SHP77 (cell line): ENCODE results near the gene KNCN.

Experiments used
- DNase-seq, 2 experiments: peaks; one replicate each; lab custom pipeline; 2025; lab: John Stamatoyannopoulos, UW

KNCN gene

GRCh38 chr1:46523496-46524353 is 27.7 kb downstream of the KNCN start:
- DNase-seq: no peak

- DNase-seq: no peak
Observed at GRCh38 chr1:46522969-46523320, 28.5 kb downstream of the KNCN start.

GRCh38 chr1:46522184-46522968 is 29.1 kb downstream of the KNCN start:
- no peak for DNase-seq

- no peak for DNase-seq
Observed at GRCh38 chr1:46521414-46521813, 30.0 kb downstream of the KNCN start.

- no peak for DNase-seq
Observed at GRCh38 chr1:46520063-46520911, 31.2 kb downstream of the KNCN start.

- no peak for DNase-seq
Observed at GRCh38 chr1:46519209-46519608, 32.2 kb downstream of the KNCN start.

- DNase-seq: no peak
Observed at GRCh38 chr1:46517932-46518498, 33.4 kb downstream of the KNCN start.

- DNase-seq: no peak
Observed at GRCh38 chr1:46517010-46517600, 34.3 kb downstream of the KNCN start.

- no peak for DNase-seq
Observed at GRCh38 chr1:46516200-46516950, 35.1 kb downstream of the KNCN start.

- DNase-seq: no peak
Observed at GRCh38 chr1:46515576-46515975, 35.9 kb downstream of the KNCN start.

- DNase-seq: no peak
Observed at GRCh38 chr1:46513536-46513935, 37.9 kb downstream of the KNCN start.

GRCh38 chr1:46512792-46513190 is 38.7 kb downstream of the KNCN start:
- no peak for DNase-seq

- no peak for DNase-seq
Observed at GRCh38 chr1:46512135-46512791, 39.2 kb downstream of the KNCN start.

GRCh38 chr1:46510998-46511365 is 40.5 kb downstream of the KNCN start:
- no peak for DNase-seq

GRCh38 chr1:46510341-46510997 is 41.0 kb downstream of the KNCN start:
- DNase-seq: no peak

GRCh38 chr1:46508757-46509156 is 42.7 kb downstream of the KNCN start:
- no peak for DNase-seq

GRCh38 chr1:46506470-46507219 is 44.8 kb downstream of the KNCN start:
- no peak for DNase-seq

GRCh38 chr1:46503421-46503820 is 48.0 kb downstream of the KNCN start:
- DNase-seq: no peak

GRCh38 chr1:46501528-46501927 is 49.9 kb downstream of the KNCN start:
- DNase-seq: no peak
